HG02870 (cell line): ENCODE results near the gene KLRC2.
"Not testable (repeated sequence)": the region's sequence is repeated elsewhere in the genome, so short reads cannot be mapped to it uniquely, and the experiment has no call there.

Experiments
- ATAC-seq: cut with Tn5 transposase; IDR thresholded peaks from one replicate; pipeline ENCODE4 v1.9.1; 2021; ENCODE audit warnings: mild to moderate bottlenecking, moderate library complexity; ENCODE audit not compliant: unreplicated experiment

KLRC2 gene

DNA sequence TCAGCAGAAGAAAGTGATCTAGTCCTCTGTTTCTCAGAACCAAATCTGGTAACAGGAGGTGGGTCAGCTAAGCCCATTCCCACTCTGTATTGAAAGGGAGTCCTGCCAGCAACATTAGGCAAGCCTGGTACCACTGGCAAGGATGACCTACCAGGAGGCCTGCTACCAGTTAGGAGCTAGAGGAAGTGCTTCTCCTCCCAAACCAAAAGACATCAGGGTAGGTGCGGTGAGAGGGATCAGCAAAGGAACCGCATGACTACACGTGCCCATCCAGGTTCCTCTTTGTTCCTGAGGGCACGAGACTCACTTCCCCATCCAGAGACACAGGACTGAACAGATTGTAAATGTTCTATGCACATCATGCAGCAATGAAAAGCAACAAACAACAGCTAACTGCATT lies 29.1 kb downstream of the KLRC2 start:
- ATAC-seq = no peak

DNA sequence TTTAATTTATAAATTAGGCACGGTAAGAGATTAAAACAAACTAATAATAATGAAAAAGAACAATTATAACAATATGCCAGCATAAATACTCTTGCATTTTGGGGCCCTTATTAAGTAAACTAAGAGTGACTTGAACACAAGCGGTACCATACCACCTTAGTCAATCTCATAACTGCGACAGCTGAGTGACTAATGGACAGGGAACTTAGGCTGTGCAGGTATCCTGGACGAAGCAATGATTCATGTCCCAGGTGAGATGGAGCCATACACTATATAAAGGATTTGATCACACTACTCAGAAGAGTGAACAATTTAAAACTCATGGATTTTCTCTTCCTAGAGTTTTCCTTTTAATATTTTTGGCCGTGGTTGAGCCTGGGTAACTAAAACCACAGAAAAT lies 30.5 kb downstream of the KLRC2 start:
- ATAC-seq = no peak

DNA sequence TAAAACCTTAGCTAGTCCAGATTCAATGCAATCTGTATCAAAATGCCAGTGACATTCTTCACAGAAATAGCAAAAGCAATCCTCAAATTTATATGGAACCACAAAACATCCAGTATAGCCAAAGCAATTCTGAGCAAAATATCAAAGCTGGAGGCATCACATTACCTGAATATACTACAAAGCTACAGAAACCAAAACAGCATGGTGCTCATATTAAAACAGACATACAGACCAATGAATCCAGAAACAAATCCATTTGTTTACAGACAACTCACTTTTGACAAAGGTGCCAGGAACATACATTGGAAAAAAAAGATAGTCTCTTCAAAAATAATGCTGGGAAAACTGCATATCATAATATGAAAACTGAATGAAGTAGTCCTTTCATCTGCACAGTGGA lies 31.0 kb downstream of the KLRC2 start:
- no peak for ATAC-seq

GRCh38 chr12:10400829-10401228 lies 35.0 kb downstream of the KLRC2 start:
- no peak for ATAC-seq

GRCh38 chr12:10398168-10398567 lies 37.6 kb downstream of the KLRC2 start:
- ATAC-seq = no peak

GRCh38 chr12:10397296-10397695 lies 38.5 kb downstream of the KLRC2 start:
- no peak for ATAC-seq

- not testable (repeated sequence) for ATAC-seq
These were observed 39.6 kb downstream of the KLRC2 start for GRCh38 chr12:10396176-10396575.

DNA sequence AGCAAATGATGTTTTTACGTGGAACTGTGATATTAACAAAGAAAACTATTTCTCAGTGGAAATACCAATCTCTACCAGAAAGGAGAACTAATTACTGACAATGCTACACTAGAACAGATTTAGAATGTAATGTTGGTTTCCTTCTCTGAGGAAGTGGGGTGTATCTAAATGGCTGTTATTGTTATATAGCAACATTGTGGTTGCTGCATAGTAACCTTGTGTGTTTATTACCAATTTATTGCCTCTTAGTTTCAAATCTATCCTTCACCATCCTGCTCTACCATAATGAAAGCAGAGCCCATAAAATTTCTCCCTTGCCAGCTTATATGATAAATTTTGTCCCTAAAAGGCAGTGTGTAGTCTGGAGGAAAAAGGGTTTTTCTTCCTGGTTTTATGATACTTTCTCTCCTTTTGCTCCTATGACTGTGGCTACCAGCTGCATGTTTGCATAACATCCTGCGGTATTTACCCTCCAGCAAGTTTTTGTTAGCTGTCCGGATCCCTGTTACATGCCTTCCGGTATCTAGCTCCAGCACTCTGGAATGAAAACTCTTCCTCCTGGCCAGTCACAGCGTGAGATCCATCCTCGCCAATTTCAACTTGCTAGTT lies 40.3 kb downstream of the KLRC2 start:
- ATAC-seq = peak; percentile 88

DNA sequence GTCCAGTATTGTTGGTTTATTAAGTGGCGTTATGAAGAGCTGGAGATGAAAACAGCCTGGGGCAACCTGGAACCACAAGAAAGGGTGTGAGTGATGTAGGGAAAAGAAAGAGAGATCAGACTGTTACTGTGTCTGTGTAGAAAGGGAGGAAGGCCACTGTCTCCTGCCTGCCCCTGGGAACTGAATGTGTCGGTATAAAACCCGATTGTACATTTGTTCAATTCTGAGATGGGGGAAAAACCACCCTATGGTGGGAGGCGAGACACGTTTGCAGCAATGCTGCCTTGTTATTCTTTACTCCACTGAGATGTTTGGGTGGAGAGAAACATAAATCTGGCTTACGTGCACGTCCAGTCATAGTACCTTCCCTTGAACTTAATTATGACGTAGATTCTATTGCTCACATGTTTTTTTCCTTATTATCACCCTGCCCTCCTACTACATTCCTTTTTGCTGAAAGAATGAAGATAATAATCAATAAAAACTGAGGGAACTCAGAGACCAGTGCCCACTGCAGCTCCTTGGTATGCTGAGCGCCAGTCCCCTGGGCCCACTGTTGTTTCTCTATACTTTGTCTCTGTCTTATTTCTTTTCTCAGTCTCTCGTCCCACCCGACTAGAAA lies 41.2 kb downstream of the KLRC2 start:
- not testable (repeated sequence) for ATAC-seq

DNA sequence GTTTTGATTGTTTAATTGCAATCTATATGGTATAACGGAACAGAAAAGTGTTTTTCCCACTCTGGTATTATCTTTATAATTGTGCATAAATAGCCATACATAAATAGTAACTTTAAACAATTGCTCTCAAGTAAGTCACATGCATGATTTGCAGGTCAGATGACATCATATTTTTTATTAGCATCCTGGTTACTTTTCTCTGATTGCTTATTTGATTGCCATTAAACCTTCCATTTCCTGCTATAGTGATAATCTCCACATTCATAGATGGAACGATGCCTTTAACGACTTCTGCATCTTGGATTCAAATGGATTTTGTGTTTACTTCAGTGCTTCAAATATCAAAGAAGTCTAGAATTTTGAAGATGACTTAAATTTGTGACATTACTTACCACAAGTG lies 42.5 kb downstream of the KLRC2 start:
- ATAC-seq = no peak

- peak; percentile 48 for ATAC-seq
These were observed 43.3 kb downstream of the KLRC2 start for GRCh38 chr12:10392394-10392930.

DNA sequence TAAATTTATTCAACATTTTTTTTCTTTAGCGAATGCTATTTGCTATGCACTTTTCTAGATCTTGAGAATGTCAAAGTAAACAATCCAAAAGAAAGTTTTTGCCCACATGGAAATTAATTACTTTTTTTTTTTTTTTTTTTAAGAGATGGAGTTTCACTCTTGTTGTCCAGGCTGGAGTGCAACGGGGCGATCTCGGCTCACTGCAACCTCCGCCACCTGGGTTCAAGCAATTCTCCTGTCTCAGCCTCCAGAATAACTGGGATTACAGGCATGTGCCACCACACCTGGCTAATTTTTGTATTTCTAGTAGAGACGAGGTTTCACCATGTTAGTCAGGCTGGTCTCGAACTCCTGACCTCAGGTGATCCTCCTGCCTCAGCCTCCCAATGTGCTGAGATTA lies 44.8 kb downstream of the KLRC2 start:
- not testable (repeated sequence) for ATAC-seq

GRCh38 chr12:10389904-10390303 lies 45.9 kb downstream of the KLRC2 start, which contains the start of gene KLRK1:
KLRK1 (minus strand) TSS chr12:10390041; CDS start chr12:10388810, 1,231 bp downstream.
- no peak for ATAC-seq

- no peak for ATAC-seq
These were observed 47.0 kb downstream of the KLRC2 start for GRCh38 chr12:10388624-10389413.

- ATAC-seq = not testable (repeated sequence)
These were observed 48.3 kb downstream of the KLRC2 start for GRCh38 chr12:10387498-10387897.

GRCh38 chr12:10386857-10387256 lies 49.0 kb downstream of the KLRC2 start:
- ATAC-seq = no peak

- ATAC-seq = no peak
These were observed 50.6 kb downstream of the KLRC2 start for GRCh38 chr12:10385166-10385613.

DNA sequence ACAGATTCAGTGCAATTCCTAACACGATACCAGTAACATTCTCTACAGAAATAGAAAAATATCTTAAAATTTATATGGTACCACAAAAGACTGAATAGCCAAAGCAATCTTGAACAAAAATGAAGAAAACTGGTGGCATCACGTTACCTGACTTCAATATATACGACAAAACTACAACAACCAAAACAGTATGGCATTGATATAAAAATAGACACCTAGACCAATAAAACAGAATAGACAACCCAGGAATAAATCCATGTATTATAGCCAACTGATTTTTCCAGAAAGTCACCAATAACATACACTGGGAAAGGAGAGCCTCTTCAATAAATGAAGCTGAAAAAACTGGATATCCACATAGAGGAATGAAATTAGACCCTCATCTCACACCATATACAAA lies 51.6 kb downstream of the KLRC2 start:
- ATAC-seq = no peak

DNA sequence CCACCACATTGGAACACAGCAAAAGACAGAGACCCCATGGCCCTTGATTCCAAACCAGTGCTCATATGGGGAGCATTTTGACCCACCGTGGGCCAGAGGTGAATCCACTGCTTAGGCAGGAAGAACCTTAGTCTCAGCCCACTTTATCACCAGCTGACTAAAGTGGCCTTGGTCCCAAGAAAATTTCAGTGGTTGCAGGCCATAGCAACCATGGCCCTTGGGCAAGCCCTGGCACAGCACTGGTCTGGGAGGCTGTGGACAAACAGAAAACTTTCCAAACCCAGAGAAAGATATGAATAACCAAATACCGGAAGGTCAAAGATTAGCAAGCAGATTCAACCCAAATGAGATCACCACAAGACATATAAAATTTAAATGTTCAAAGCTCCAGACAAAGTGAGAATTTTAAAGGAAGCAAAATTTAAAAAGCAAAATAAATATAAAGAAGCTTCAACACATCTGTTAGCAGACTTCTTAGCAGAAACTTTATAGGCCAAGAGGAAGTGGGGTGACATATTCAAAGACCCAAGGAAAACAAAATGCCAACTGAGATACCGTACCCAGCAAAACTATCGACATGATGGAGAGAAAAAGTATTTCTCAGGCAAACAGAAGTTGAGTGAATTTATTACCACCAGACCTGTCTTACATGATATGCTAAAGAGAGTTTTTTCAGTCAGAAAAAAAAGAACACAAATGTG lies 53.7 kb downstream of the KLRC2 start:
- ATAC-seq = no peak
